Naive thymus-derived CD4-positive, alpha-beta T cell (primary cell): Measurements from ENCODE around the gene SELP. TPM values are rescaled to one million over a fixed set of nuclear protein-coding genes. Genes with fewer than 3 reads are reported as not detected.

Experiments used
- ATAC-seq: fragments of 150-1000 bp; cut with Tn5 transposase; 2 replicates; pipeline ENCODE4 v1.10.0; 2021; ENCODE audit warnings: mild to moderate bottlenecking, moderate library complexity
- CTCF ChIA-PET: fragments of 350-600 bp; sonication (Branson Sonifier 250); formaldehyde crosslinking; loops from one replicate; lab custom pipeline; 2021; ENCODE audit warnings: antibody characterized with exemption; lab: Charles Lee
- POLR2A ChIA-PET: fragments of 350-600 bp; sonication (Branson Sonifier 250); formaldehyde crosslinking; loops from one replicate; lab custom pipeline; 2021; ENCODE audit warnings: antibody characterized with exemption, inconsistent platforms; lab: Charles Lee
- DNase-seq, 9 donors: peaks; one replicate each; pipeline versions ENCODE4 v3.0.0 to v3.0.0-alpha.2; 2020 to 2022; ENCODE audit warnings: mixed read lengths in 1 of 9
- H3K27ac ChIP-seq: one replicate; pipeline ENCODE4 v1.7.0; 2013; ENCODE audit warnings: mild to moderate bottlenecking, low read depth, low read length, moderate library complexity
- H3K27me3 ChIP-seq, 2 donors: one replicate each; pipeline ENCODE4 v1.7.0; 2013; ENCODE audit warnings: low read length in 2 of 2, mild to moderate bottlenecking in 2 of 2, moderate library complexity in 2 of 2; ENCODE audit not compliant: control insufficient read depth in 2 of 2, insufficient read depth in 2 of 2
- H3K36me3 ChIP-seq, 3 experiments: 1 replicate in 2 of 3; 2 replicates in 1 of 3; pipeline ENCODE4 v1.7.0; 2013; ENCODE audit warnings: low read length in 3 of 3, mild to moderate bottlenecking in 3 of 3, moderate library complexity in 1 of 3; ENCODE audit not compliant: insufficient read depth in 3 of 3, control insufficient read depth in 2 of 3
- H3K4me1 ChIP-seq, 2 donors: one replicate each; pipeline ENCODE4 v1.7.0; 2013; ENCODE audit warnings: low read length in 2 of 2, mild to moderate bottlenecking in 2 of 2, moderate library complexity in 1 of 2; ENCODE audit not compliant: control insufficient read depth in 2 of 2, insufficient read depth in 2 of 2
- H3K4me3 ChIP-seq: 2 replicates; pipeline ENCODE4 v1.7.0; 2013; ENCODE audit warnings: mild to moderate bottlenecking, low read length
- H3K9me3 ChIP-seq, 3 experiments: 1 replicate in 2 of 3; 2 replicates in 1 of 3; pipeline ENCODE4 v1.7.0; 2013; ENCODE audit warnings: low read length in 3 of 3; ENCODE audit not compliant: control insufficient read depth in 2 of 3
- H3K27ac Mint-ChIP-seq, 9 donors: one replicate each; pipeline ENCODE4 v1.8.0; 2020 to 2022; ENCODE audit warnings: mixed read lengths in 9 of 9, mild to moderate bottlenecking in 8 of 9, moderate library complexity in 5 of 9, inconsistent platforms in 2 of 9
- H3K27me3 Mint-ChIP-seq, 5 donors: one replicate each; pipeline ENCODE4 v1.8.0; 2021 to 2022; ENCODE audit warnings: mixed read lengths in 5 of 5, mild to moderate bottlenecking in 1 of 5
- H3K36me3 Mint-ChIP-seq, 5 donors: one replicate each; pipeline ENCODE4 v1.8.0; 2020 to 2022; ENCODE audit warnings: mixed read lengths in 5 of 5, mild to moderate bottlenecking in 3 of 5, inconsistent platforms in 1 of 5
- H3K4me1 Mint-ChIP-seq, 7 donors: one replicate each; pipeline ENCODE4 v1.8.0; 2020 to 2022; ENCODE audit warnings: mixed read lengths in 7 of 7, mild to moderate bottlenecking in 3 of 7, inconsistent platforms in 1 of 7
- H3K4me3 Mint-ChIP-seq, 10 donors: one replicate each; pipeline ENCODE4 v1.8.0; 2020 to 2022; ENCODE audit warnings: mild to moderate bottlenecking in 10 of 10, mixed read lengths in 10 of 10, moderate library complexity in 6 of 10, inconsistent platforms in 2 of 10
- H3K9me3 Mint-ChIP-seq, 11 donors: one replicate each; pipeline ENCODE4 v1.8.0; 2020 to 2022; ENCODE audit warnings: mixed read lengths in 11 of 11, mild to moderate bottlenecking in 4 of 11, inconsistent platforms in 1 of 11, moderate library complexity in 1 of 11
- intact Hi-C, 2 donors: fragments of 100-400 bp; cut with micrococcal nuclease; formaldehyde crosslinking; loops; one replicate each; pipeline ENCODE4 v1.15.1; 2023
- polyA plus RNA-seq, 2 donors: library from polyadenylated mRNA; unstranded; fragments of 300-500 nt; fragmentation: Illumina TruSeq; gene quantifications; one replicate each; pipeline ENCODE4 v1.2.3, GENCODE V29; 2021
- total RNA-seq, 6 experiments: library from RNA in 5 of 6; stranded (reverse) in 5 of 6; gene quantifications; 1 replicate in 5 of 6; 2 replicates in 1 of 6; pipeline ENCODE4 v1.2.3 and lab custom pipeline; 2021 to 2026

SELP gene
- total and polyA plus RNA-seq, 7 experiments from 2014 or later = 0.27 to 3.2 (median 1.7) TPM

- Mint-ChIP-seq H3K4me3 (no peak overlapping the region), H3K36me3 (peaks cover 10 to 34% (median 14%) of the 10 kb centered on the region in 5 donors), H3K4me1 (peaks cover 3 to 13% (median 10%) of the 10 kb centered on the region in 7 donors), H3K9me3 (peaks cover 0 to 20% (median 12%) of the 10 kb centered on the region in 11 donors), H3K27ac (no peak overlapping the region), H3K27me3 (no peaks in the 10 kb centered on the region)
- Histone ChIP-seq H3K4me1 (peaks cover 0 to 8% of the 10 kb centered on the region in 2 donors), H3K27me3 (no peaks in the 10 kb centered on the region), H3K9me3 (no peaks in the 10 kb centered on the region), H3K36me3 (no peaks in the 10 kb centered on the region), H3K4me3 (no peak overlapping the region), H3K27ac (no peak overlapping the region)
- DNase-seq (no peak), ATAC-seq (no peak)
- intact Hi-C loops = no loop called here
- POLR2A ChIA-PET = interaction anchor here (0.7 kb wide), 1 partner anchor 1237 kb away, joined by 4 read pairs; no protein-coding TSS in a partner anchor
- CTCF ChIA-PET = interaction anchor here (0.6 kb wide), 1 partner anchor 25 kb away, joined by 8 read pairs; the partner anchor contains the start of gene F5
Observed at GRCh38 chr1:169561692-169562091, 68.2 kb downstream of the SELP start.

- DNase-seq (no peak), ATAC-seq (no peak)
- Mint-ChIP-seq H3K4me1 (peaks cover 0 to 6% (median 0%) of the 10 kb centered on the region in 7 donors), H3K9me3 (no peaks in the 10 kb centered on the region), H3K27ac (no peak overlapping the region), H3K4me3 (no peak overlapping the region), H3K36me3 (peaks cover 0 to 19% (median 0%) of the 10 kb centered on the region in 5 donors), H3K27me3 (no peaks in the 10 kb centered on the region)
- CTCF ChIA-PET = interaction anchor here (0.7 to 1.7 kb wide), 4 partner anchors 9 to 250 kb away, joined by 3 to 9 read pairs (median 6); no protein-coding TSS in a partner anchor
- intact Hi-C loops = no loop called here
- Histone ChIP-seq H3K4me1 (no peaks in the 10 kb centered on the region), H3K27me3 (no peaks in the 10 kb centered on the region), H3K9me3 (no peaks in the 10 kb centered on the region), H3K27ac (no peak overlapping the region), H3K4me3 (no peak overlapping the region), H3K36me3 (no peaks in the 10 kb centered on the region)
- POLR2A ChIA-PET = no interaction called here
Observed at GRCh38 chr1:169557131-169557530, 72.8 kb downstream of the SELP start.

- Histone ChIP-seq H3K9me3 (no peaks in the 10 kb centered on the region), H3K36me3 (no peaks in the 10 kb centered on the region), H3K27ac (no peak overlapping the region), H3K4me3 (no peak overlapping the region), H3K4me1 (no peaks in the 10 kb centered on the region), H3K27me3 (no peaks in the 10 kb centered on the region)
- ChIA-PET POLR2A (interaction anchor here (1.0 to 1.1 kb wide), 2 partner anchors 36 to 144 kb away, joined by 3 read pairs; partner anchors contain the start of gene F5), CTCF (interaction anchor here (0.5 to 6.9 kb wide), 14 partner anchors 27 to 259 kb away, joined by 3 to 70 read pairs (median 5); partner anchors contain the start of gene F5)
- no peaks in the 10 kb centered on the region for H3K9me3 Mint-ChIP-seq
- DNase-seq (peak in 7 of 9 donors; percentile 26 to 56 (median 47)), ATAC-seq (peak; percentile 79)
- H3K4me3 Mint-ChIP-seq = no peak overlapping the region
- intact Hi-C loops = loop anchor here (1.0 to 5.0 kb wide), 6 partner anchors 36 to 259 kb away; partner anchors contain the start of genes F5 (in 2 of the 2), SELL (in 2 of the 2) and METTL18 (in 1 of the 2)
- H3K27me3 Mint-ChIP-seq = no peaks in the 10 kb centered on the region
- H3K27ac Mint-ChIP-seq = no peak overlapping the region
- H3K36me3 Mint-ChIP-seq = peaks cover 0 to 3% (median 0%) of the 10 kb centered on the region in 5 donors
- H3K4me1 Mint-ChIP-seq = peaks cover 0 to 14% (median 0%) of the 10 kb centered on the region in 7 donors
Observed at GRCh38 chr1:169550294-169550693, 79.6 kb downstream of the SELP start.

GRCh38 chr1:169548282-169548681 is 81.6 kb downstream of the SELP start:
- H3K9me3 ChIP-seq = no peaks in the 10 kb centered on the region

GRCh38 chr1:169546087-169546995 is 83.6 kb downstream of the SELP start:
- Histone ChIP-seq H3K4me3 (no peak overlapping the region), H3K27ac (no peak overlapping the region), H3K4me1 (no peaks in the 10 kb centered on the region), H3K36me3 (no peaks in the 10 kb centered on the region), H3K9me3 (no peaks in the 10 kb centered on the region), H3K27me3 (no peaks in the 10 kb centered on the region)
- peak in 7 of 9 donors; percentile 40 to 73 (median 68) for DNase-seq
- ChIA-PET CTCF (interaction anchor here (0.6 to 1.4 kb wide), 9 partner anchors 8 to 1626 kb away, joined by 3 to 7 read pairs (median 3); partner anchors contain the start of genes F5, METTL18 and SLC19A2), POLR2A (no interaction called here)
- H3K9me3 Mint-ChIP-seq = no peaks in the 10 kb centered on the region
- H3K36me3 Mint-ChIP-seq = peaks cover 0 to 9% (median 0%) of the 10 kb centered on the region in 5 donors
- no peak overlapping the region for H3K4me3 Mint-ChIP-seq
- intact Hi-C loops = loop anchor here (1.0 to 5.0 kb wide), 8 partner anchors 60 to 1204 kb away; partner anchors contain the start of genes BLZF1 (in 2 of the 2), NME7 (in 1 of the 2) and SLC19A2 (in 1 of the 2)
- H3K27me3 Mint-ChIP-seq = no peaks in the 10 kb centered on the region
- H3K4me1 Mint-ChIP-seq = peaks cover 0 to 14% (median 0%) of the 10 kb centered on the region in 7 donors
- peak overlapping the region in 1 of 9 donors; percentile 7 for H3K27ac Mint-ChIP-seq
- ATAC-seq = peak; percentile 92

More at GRCh38 chr1:169548282-169548681, 81.6 kb downstream of the SELP start:
- Mint-ChIP-seq H3K4me1 (peaks cover 0 to 14% (median 0%) of the 10 kb centered on the region in 7 donors), H3K36me3 (peaks cover 0 to 3% (median 0%) of the 10 kb centered on the region in 5 donors), H3K4me3 (no peak overlapping the region), H3K27ac (peak overlapping the region in 1 of 9 donors; percentile 23), H3K27me3 (no peaks in the 10 kb centered on the region), H3K9me3 (no peaks in the 10 kb centered on the region)
- H3K27me3 ChIP-seq = no peaks in the 10 kb centered on the region
- H3K4me1 ChIP-seq = no peaks in the 10 kb centered on the region
- ChIA-PET POLR2A (interaction anchor here (1.0 kb wide), 1 partner anchor 54 kb away, joined by 3 read pairs; no protein-coding TSS in a partner anchor), CTCF (interaction anchor here (0.7 to 6.9 kb wide), 10 partner anchors 8 to 1135 kb away, joined by 3 to 70 read pairs (median 5); no protein-coding TSS in a partner anchor)
- no peak overlapping the region for H3K27ac ChIP-seq
- intact Hi-C loops = loop anchor here in 1 of 2 donors (5.0 kb wide), 2 partner anchors 181 to 1111 kb away; partner anchors contain the start of genes BLZF1 and NME7
- H3K36me3 ChIP-seq = no peaks in the 10 kb centered on the region
- H3K4me3 ChIP-seq = no peak overlapping the region
- DNase-seq (no peak), ATAC-seq (no peak)

- no peak for DNase-seq
- Mint-ChIP-seq H3K27ac (no peak overlapping the region), H3K4me3 (no peak overlapping the region), H3K36me3 (peaks cover 0 to 9% (median 0%) of the 10 kb centered on the region in 5 donors), H3K9me3 (no peaks in the 10 kb centered on the region), H3K4me1 (peaks cover 0 to 14% (median 0%) of the 10 kb centered on the region in 7 donors), H3K27me3 (no peaks in the 10 kb centered on the region)
- CTCF ChIA-PET = interaction anchor here (1.4 kb wide), 2 partner anchors 60 to 79 kb away, joined by 3 to 7 read pairs; partner anchors contain the start of gene SLC19A2
- no peaks in the 10 kb centered on the region for H3K27me3 ChIP-seq
- no peaks in the 10 kb centered on the region for H3K9me3 ChIP-seq
- ATAC-seq = no peak
- no peaks in the 10 kb centered on the region for H3K4me1 ChIP-seq
- POLR2A ChIA-PET = no interaction called here
- no peak overlapping the region for H3K4me3 ChIP-seq
- intact Hi-C loops = loop anchor here in 1 of 2 donors (5.0 kb wide), 2 partner anchors 178 to 1108 kb away; partner anchors contain the start of genes BLZF1 and NME7
- no peaks in the 10 kb centered on the region for H3K36me3 ChIP-seq
- H3K27ac ChIP-seq = no peak overlapping the region
Observed at GRCh38 chr1:169545472-169545871, 84.5 kb downstream of the SELP start.
